OCI-LY3 (cell line): ENCODE measurements around the gene GALNT16.

Source experiments
- H2AFZ ChIP-seq: fragments of 200-600, 300-600 bp; shearing (Covaris generic); 2 replicates; pipeline ENCODE4 v1.6.0; 2014; ENCODE audit warnings: antibody characterized with exemption, low read depth, low read length
- H3K27ac ChIP-seq: fragments of 200-600, 300-600 bp; sonication (generic); 2 replicates; pipeline ENCODE4 v1.5.1; 2014; ENCODE audit warnings: mild to moderate bottlenecking, low read length, moderate library complexity, mixed read lengths
- H3K27me3 ChIP-seq: fragments of 200-600, 300-600 bp; sonication (generic); 2 replicates; pipeline ENCODE4 v1.6.1; 2014; ENCODE audit warnings: low read depth, low read length, mixed read lengths
- H3K36me3 ChIP-seq: fragments of 200-600, 300-600 bp; sonication (generic); replicated peaks from 2 replicates; pipeline ENCODE3; 2014; ENCODE audit warnings: low read depth, low read length, mixed read lengths
- H3K4me1 ChIP-seq: fragments of 300-600, 200-600 bp; sonication (generic); 2 replicates; pipeline ENCODE4 v1.6.1; 2014; ENCODE audit warnings: low read length, mixed read lengths
- H3K4me2 ChIP-seq: fragments of 200-600, 300-600 bp; sonication (generic); 2 replicates; pipeline ENCODE4 v1.6.1; 2014; ENCODE audit warnings: low read length, mixed read lengths
- H3K4me3 ChIP-seq: fragments of 300-600, 200-600 bp; sonication (generic); 2 replicates; pipeline ENCODE4 v1.5.1; 2014; ENCODE audit warnings: antibody characterized with exemption, mild to moderate bottlenecking, low read length, moderate library complexity
- H3K79me2 ChIP-seq: fragments of 300-600, 200-600 bp; shearing (Covaris generic); 2 replicates; pipeline ENCODE4 v1.6.1; 2014; ENCODE audit warnings: mild to moderate bottlenecking, low read length, mixed read lengths
- H3K9ac ChIP-seq: fragments of 300-600, 200-600 bp; shearing (Covaris generic); 2 replicates; pipeline ENCODE4 v1.6.0; 2014; ENCODE audit warnings: mild to moderate bottlenecking, low read length, moderate library complexity
- H3K9me3 ChIP-seq: fragments of 200-600, 300-600 bp; shearing (Covaris generic); 2 replicates; pipeline ENCODE4 v1.6.1; 2014; ENCODE audit warnings: low read length, mixed read lengths; ENCODE audit not compliant: insufficient read depth
- H4K20me1 ChIP-seq: fragments of 200-600, 300-600 bp; sonication (generic); 2 replicates; pipeline ENCODE4 v1.6.1; 2016; ENCODE audit warnings: low read length, mixed read lengths; ENCODE audit not compliant: insufficient read depth
- CTCF ChIP-seq: fragments of 200-600, 300-600 bp; sonication (generic); IDR thresholded peaks from 2 replicates; pipeline ENCODE4 v1.5.1; 2014; ENCODE audit warnings: antibody characterized with exemption, low read length, low read depth
- EZH2phosphoT487 ChIP-seq: fragments of 200-600 bp; shearing (Covaris generic); IDR thresholded peaks from 2 replicates; pipeline ENCODE4 v1.6.1; 2018; ENCODE audit warnings: antibody characterized with exemption, mixed run types, low read depth

Gene GALNT16

DNA sequence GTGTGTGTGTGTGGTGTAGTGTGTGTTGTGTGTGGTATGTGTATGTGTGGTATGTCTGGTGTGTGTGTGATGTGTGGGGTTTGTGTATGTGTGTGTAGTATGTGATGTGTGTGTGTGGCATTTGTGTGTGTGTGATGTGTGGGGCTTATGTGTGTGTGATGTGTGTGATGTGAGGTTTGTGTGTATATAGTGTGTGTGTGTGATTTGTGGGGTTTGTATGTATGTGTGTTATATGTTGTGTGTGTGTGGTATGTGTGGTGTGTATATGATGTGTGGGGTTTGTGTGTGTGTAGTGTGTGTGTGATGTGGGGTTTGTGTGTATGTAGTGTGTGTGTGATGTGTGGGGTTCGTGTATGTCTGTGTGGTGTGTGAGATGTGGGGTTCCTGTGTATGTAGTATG, 9.4 kb downstream of the GALNT16 start:
- Histone ChIP-seq H3K9ac (no peak overlapping the region), H3K79me2 (no peaks in the 10 kb centered on the region), H3K4me2 (no peak overlapping the region), H3K36me3 (no peaks in the 10 kb centered on the region), H3K27me3 (peaks cover 7% of the 10 kb centered on the region; the same call in 1 of the 2 replicates), H3K9me3 (no peaks in the 10 kb centered on the region), H3K4me1 (no peaks in the 10 kb centered on the region), H4K20me1 (no peaks in the 10 kb centered on the region), H3K4me3 (no peak overlapping the region), H3K27ac (no peak overlapping the region), H2AFZ (no peak overlapping the region)
- TF ChIP-seq EZH2phosphoT487 = no peak
- TF ChIP-seq CTCF = no peak

- H3K4me3 ChIP-seq = no peak overlapping the region
- no peaks in the 10 kb centered on the region for H3K79me2 ChIP-seq
- no peak overlapping the region for H3K4me2 ChIP-seq
- TF ChIP-seq EZH2phosphoT487 (no peak), CTCF (no peak)
- H4K20me1 ChIP-seq = no peaks in the 10 kb centered on the region
- no peaks in the 10 kb centered on the region for H3K4me1 ChIP-seq
- no peak overlapping the region for H3K9ac ChIP-seq
- no peaks in the 10 kb centered on the region for H3K9me3 ChIP-seq
- H3K36me3 ChIP-seq = no peaks in the 10 kb centered on the region
- H3K27me3 ChIP-seq = peaks cover 7% of the 10 kb centered on the region; the same call in 1 of the 2 replicates
- H3K27ac ChIP-seq = no peak overlapping the region
- no peak overlapping the region for H2AFZ ChIP-seq
These were observed 10.1 kb downstream of the GALNT16 start for GRCh38 chr14:69270097-69270496.

- H3K9me3 ChIP-seq = no peaks in the 10 kb centered on the region
- TF ChIP-seq CTCF (no peak), EZH2phosphoT487 (no peak)
- H3K4me1 ChIP-seq = no peaks in the 10 kb centered on the region
- no peaks in the 10 kb centered on the region for H3K79me2 ChIP-seq
- no peaks in the 10 kb centered on the region for H3K36me3 ChIP-seq
- H3K9ac ChIP-seq = no peak overlapping the region
- H3K27me3 ChIP-seq = peaks cover 7% of the 10 kb centered on the region; the same call in 1 of the 2 replicates
- H3K4me2 ChIP-seq = no peak overlapping the region
- H4K20me1 ChIP-seq = no peaks in the 10 kb centered on the region
- no peak overlapping the region for H3K4me3 ChIP-seq
- H3K27ac ChIP-seq = no peak overlapping the region
- H2AFZ ChIP-seq = no peak overlapping the region
These were observed 11.1 kb downstream of the GALNT16 start for GRCh38 chr14:69270795-69271708.

GRCh38 chr14:69274321-69274720, 14.4 kb downstream of the GALNT16 start:
- no peaks in the 10 kb centered on the region for H3K9me3 ChIP-seq
- H3K36me3 ChIP-seq = no peaks in the 10 kb centered on the region
- H3K27ac ChIP-seq = no peak overlapping the region
- H3K4me1 ChIP-seq = no peaks in the 10 kb centered on the region
- H3K27me3 ChIP-seq = peaks cover 7% of the 10 kb centered on the region; the same call in 1 of the 2 replicates
- no peaks in the 10 kb centered on the region for H4K20me1 ChIP-seq
- H3K4me2 ChIP-seq = no peak overlapping the region
- no peak overlapping the region for H3K9ac ChIP-seq
- H2AFZ ChIP-seq = no peak overlapping the region
- TF ChIP-seq EZH2phosphoT487 (no peak), CTCF (no peak)
- no peaks in the 10 kb centered on the region for H3K79me2 ChIP-seq
- H3K4me3 ChIP-seq = no peak overlapping the region
